WTC11 (cell line): ENCODE results near the gene SPSB3. TPM values are rescaled to one million over a fixed set of nuclear protein-coding genes. Genes with fewer than 3 reads are reported as not detected.

ENCODE experiments used
- ATAC-seq: fragments of 200-7000 bp; cut with Tn5 transposase; 2 replicates; pipeline ENCODE4 v1.10.0; 2021; ENCODE audit warnings: mild to moderate bottlenecking, moderate library complexity
- CTCF ChIA-PET: fragments of 300-600 bp; sonication (Branson Sonifier 250); formaldehyde crosslinking; loops from one replicate; lab custom pipeline; 2021; ENCODE audit warnings: antibody characterized with exemption; lab: Charles Lee
- POLR2A ChIA-PET: fragments of 350-600 bp; sonication (Branson Sonifier 250); formaldehyde crosslinking; loops from one replicate; lab custom pipeline; 2021; ENCODE audit warnings: antibody characterized with exemption; lab: Charles Lee
- DNase-seq: peaks from one replicate; pipeline ENCODE4 v3.0.0; 2021; ENCODE audit warnings: low spot score
- H3K27ac Mint-ChIP-seq: 2 replicates; pipeline ENCODE4 v1.8.0; 2021; ENCODE audit warnings: mixed read lengths
- H3K27me3 Mint-ChIP-seq: 2 replicates; pipeline ENCODE4 v1.8.0; 2021; ENCODE audit warnings: low read depth, mild to moderate bottlenecking, moderate library complexity, mixed read lengths
- H3K36me3 Mint-ChIP-seq: 2 replicates; pipeline ENCODE4 v1.8.0; 2021; ENCODE audit warnings: mixed read lengths
- H3K4me1 Mint-ChIP-seq: 2 replicates; pipeline ENCODE4 v1.8.0; 2022; ENCODE audit warnings: mixed read lengths
- H3K4me3 Mint-ChIP-seq: 2 replicates; pipeline ENCODE4 v1.8.0; 2021; ENCODE audit warnings: mild to moderate bottlenecking, moderate library complexity, mixed read lengths
- H3K9me3 Mint-ChIP-seq: 2 replicates; pipeline ENCODE4 v1.8.0; 2021; ENCODE audit warnings: mixed read lengths
- CREB1 ChIP-seq: sonication (generic); formaldehyde crosslinking; IDR thresholded peaks from 2 replicates; pipeline ENCODE4 v1.8.0; 2023; ENCODE audit warnings: mild to moderate bottlenecking, missing genetic modification reagents
- ELF4 ChIP-seq: sonication (generic); formaldehyde crosslinking; IDR thresholded peaks from 2 replicates; pipeline ENCODE4 v1.8.1; 2022; ENCODE audit warnings: low read depth, mild to moderate bottlenecking, moderate library complexity, missing genetic modification reagents
- EMX1 ChIP-seq: fragments of 250-450 bp; sonication (Bioruptor Pico); IDR thresholded peaks from 2 replicates; pipeline ENCODE4 v1.8.0; 2021; ENCODE audit warnings: mild to moderate bottlenecking
- FOXK1 ChIP-seq: sonication (generic); formaldehyde crosslinking; IDR thresholded peaks from 2 replicates; pipeline ENCODE4 v1.8.0; 2022; ENCODE audit warnings: mild to moderate bottlenecking, moderate library complexity, missing genetic modification reagents
- FOXP1 ChIP-seq: sonication (generic); formaldehyde crosslinking; IDR thresholded peaks from 2 replicates; pipeline ENCODE4 v1.8.0; 2022; ENCODE audit warnings: missing genetic modification reagents, mild to moderate bottlenecking, moderate library complexity, borderline replicate concordance
- GTF2I ChIP-seq: fragments of 250-450 bp; sonication (Bioruptor Pico); conservative IDR thresholded peaks from 2 replicates; pipeline ENCODE4 v1.4.0; 2021; ENCODE audit warnings: mild to moderate bottlenecking
- HMGXB4 ChIP-seq: sonication (generic); formaldehyde crosslinking; IDR thresholded peaks from 2 replicates; pipeline ENCODE4 v1.8.1; 2023; ENCODE audit warnings: mild to moderate bottlenecking, moderate library complexity, missing genetic modification reagents
- IRF1 ChIP-seq: sonication (generic); formaldehyde crosslinking; IDR thresholded peaks from 2 replicates; pipeline ENCODE4 v1.8.0; 2023; ENCODE audit warnings: missing genetic modification reagents
- JAZF1 ChIP-seq: fragments of 250-450 bp; sonication (Bioruptor Pico); IDR thresholded peaks from 2 replicates; pipeline ENCODE4 v1.9.0; 2021; ENCODE audit warnings: moderate library complexity, mild to moderate bottlenecking, inconsistent platforms
- MYBL2 ChIP-seq: sonication (generic); formaldehyde crosslinking; IDR thresholded peaks from 2 replicates; pipeline ENCODE4 v1.8.1; 2023; ENCODE audit warnings: mild to moderate bottlenecking, moderate library complexity, missing genetic modification reagents
- NFE2L1 ChIP-seq: sonication (generic); formaldehyde crosslinking; IDR thresholded peaks from 2 replicates; pipeline ENCODE4 v1.8.1; 2023; ENCODE audit warnings: missing genetic modification reagents
- OVOL2 ChIP-seq: fragments of 250-450 bp; sonication (Bioruptor Pico); IDR thresholded peaks from 2 replicates; pipeline ENCODE4 v1.9.0; 2021; ENCODE audit warnings: mild to moderate bottlenecking, borderline replicate concordance
- PRRX2 ChIP-seq: fragments of 250-450 bp; sonication (Bioruptor Pico); IDR thresholded peaks from 2 replicates; pipeline ENCODE4 v1.8.0; 2021; ENCODE audit warnings: mild to moderate bottlenecking
- RELA ChIP-seq: sonication (generic); formaldehyde crosslinking; IDR thresholded peaks from 2 replicates; pipeline ENCODE4 v1.8.1; 2022; ENCODE audit warnings: missing genetic modification reagents, mild to moderate bottlenecking, borderline replicate concordance
- SMAD3 ChIP-seq: sonication (generic); formaldehyde crosslinking; IDR thresholded peaks from 2 replicates; pipeline ENCODE4 v1.8.0; 2022; ENCODE audit warnings: missing genetic modification reagents, mild to moderate bottlenecking, borderline replicate concordance
- SP1 ChIP-seq: sonication (generic); formaldehyde crosslinking; conservative IDR thresholded peaks from 2 replicates; pipeline ENCODE4 v1.8.1; 2022; ENCODE audit warnings: missing genetic modification reagents
- USF1 ChIP-seq: sonication (generic); formaldehyde crosslinking; IDR thresholded peaks from 2 replicates; pipeline ENCODE4 v1.8.0; 2022; ENCODE audit warnings: mild to moderate bottlenecking, missing genetic modification reagents
- ZNF317 ChIP-seq: sonication (generic); formaldehyde crosslinking; IDR thresholded peaks from 2 replicates; pipeline ENCODE4 v1.8.1; 2023; ENCODE audit warnings: low read depth, mild to moderate bottlenecking, moderate library complexity, missing genetic modification reagents, borderline replicate concordance
- ZNF423 ChIP-seq: fragments of 250-450 bp; sonication (Bioruptor Pico); IDR thresholded peaks from 2 replicates; pipeline ENCODE4 v2.1.2; 2022; ENCODE audit warnings: mild to moderate bottlenecking, moderate library complexity
- ZNF425 ChIP-seq: fragments of 250-450 bp; sonication (Bioruptor Pico); conservative IDR thresholded peaks from 2 replicates; pipeline ENCODE4 v1.9.0; 2021; ENCODE audit warnings: mild to moderate bottlenecking
- total RNA-seq: library from RNA; stranded (reverse); gene quantifications from 3 replicates; pipeline ENCODE4 v1.2.3, GENCODE V29; 2021
- TF ChIP-seq, protein P1 (sequence below): sonication (generic); formaldehyde crosslinking; IDR thresholded peaks from 2 replicates; pipeline ENCODE4 v1.8.0; 2022; ENCODE audit warnings: mild to moderate bottlenecking, missing genetic modification reagents
- TF ChIP-seq, protein P2 (sequence below): fragments of 250-450 bp; sonication (Bioruptor Pico); IDR thresholded peaks from 2 replicates; pipeline ENCODE4 v1.9.0; 2021; ENCODE audit warnings: moderate library complexity, mild to moderate bottlenecking, inconsistent platforms, borderline replicate concordance
- TF ChIP-seq, protein P3 (sequence below): sonication (generic); formaldehyde crosslinking; IDR thresholded peaks from 2 replicates; pipeline ENCODE4 v1.8.1; 2022; ENCODE audit warnings: low read depth, missing genetic modification reagents, borderline replicate concordance
- TF ChIP-seq, protein P4 (sequence below): sonication (generic); formaldehyde crosslinking; IDR thresholded peaks from 2 replicates; pipeline ENCODE4 v1.8.1; 2022; ENCODE audit warnings: low read depth, mild to moderate bottlenecking, moderate library complexity, missing genetic modification reagents, borderline replicate concordance

Gene SPSB3
- total RNA-seq, 1 experiment from 2014 or later = 32.8 TPM

DNA sequence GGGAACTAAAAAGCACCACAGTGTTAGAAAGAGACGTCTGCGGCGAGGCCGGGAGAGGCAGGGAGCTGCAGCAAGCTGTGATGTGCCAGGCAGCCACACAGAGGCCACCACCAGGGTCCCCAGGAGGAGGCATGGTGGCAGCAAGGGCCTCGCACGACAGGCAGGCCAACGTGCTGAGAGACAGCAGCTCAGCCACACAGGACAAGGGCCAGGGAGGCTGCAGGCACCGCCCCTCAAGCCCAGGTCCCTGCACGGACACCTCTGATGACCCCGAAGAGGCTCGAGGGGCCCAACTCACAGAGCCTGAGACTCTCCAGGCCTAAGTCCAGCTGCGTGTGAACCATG is 38.5 kb upstream of the SPSB3 start (continued):
- TF ChIP-seq, protein P1, sequence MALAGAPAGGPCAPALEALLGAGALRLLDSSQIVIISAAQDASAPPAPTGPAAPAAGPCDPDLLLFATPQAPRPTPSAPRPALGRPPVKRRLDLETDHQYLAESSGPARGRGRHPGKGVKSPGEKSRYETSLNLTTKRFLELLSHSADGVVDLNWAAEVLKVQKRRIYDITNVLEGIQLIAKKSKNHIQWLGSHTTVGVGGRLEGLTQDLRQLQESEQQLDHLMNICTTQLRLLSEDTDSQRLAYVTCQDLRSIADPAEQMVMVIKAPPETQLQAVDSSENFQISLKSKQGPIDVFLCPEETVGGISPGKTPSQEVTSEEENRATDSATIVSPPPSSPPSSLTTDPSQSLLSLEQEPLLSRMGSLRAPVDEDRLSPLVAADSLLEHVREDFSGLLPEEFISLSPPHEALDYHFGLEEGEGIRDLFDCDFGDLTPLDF = no peak
- TF ChIP-seq, protein P2, sequence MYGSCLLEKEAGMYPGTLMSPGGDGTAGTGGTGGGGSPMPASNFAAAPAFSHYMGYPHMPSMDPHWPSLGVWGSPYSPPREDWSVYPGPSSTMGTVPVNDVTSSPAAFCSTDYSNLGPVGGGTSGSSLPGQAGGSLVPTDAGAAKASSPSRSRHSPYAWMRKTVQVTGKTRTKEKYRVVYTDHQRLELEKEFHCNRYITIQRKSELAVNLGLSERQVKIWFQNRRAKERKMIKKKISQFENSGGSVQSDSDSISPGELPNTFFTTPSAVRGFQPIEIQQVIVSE (CRISPR knock-in tag) = no peak
- TF ChIP-seq RELA (CRISPR knock-in tag) (no peak), USF1 (no peak), SMAD3 (CRISPR knock-in tag) (no peak), FOXP1 (CRISPR knock-in tag) (no peak), MYBL2 (CRISPR knock-in tag) (no peak), ZNF423 (no peak)
- TF ChIP-seq, protein P3, sequence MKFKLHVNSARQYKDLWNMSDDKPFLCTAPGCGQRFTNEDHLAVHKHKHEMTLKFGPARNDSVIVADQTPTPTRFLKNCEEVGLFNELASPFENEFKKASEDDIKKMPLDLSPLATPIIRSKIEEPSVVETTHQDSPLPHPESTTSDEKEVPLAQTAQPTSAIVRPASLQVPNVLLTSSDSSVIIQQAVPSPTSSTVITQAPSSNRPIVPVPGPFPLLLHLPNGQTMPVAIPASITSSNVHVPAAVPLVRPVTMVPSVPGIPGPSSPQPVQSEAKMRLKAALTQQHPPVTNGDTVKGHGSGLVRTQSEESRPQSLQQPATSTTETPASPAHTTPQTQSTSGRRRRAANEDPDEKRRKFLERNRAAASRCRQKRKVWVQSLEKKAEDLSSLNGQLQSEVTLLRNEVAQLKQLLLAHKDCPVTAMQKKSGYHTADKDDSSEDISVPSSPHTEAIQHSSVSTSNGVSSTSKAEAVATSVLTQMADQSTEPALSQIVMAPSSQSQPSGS (CRISPR knock-in tag) = no peak
- TF ChIP-seq, all 79 proteins: peak for 0

- Mint-ChIP-seq H3K36me3 (peaks cover 3% of the 10 kb centered on the region), H3K9me3 (no peaks in the 10 kb centered on the region), H3K4me3 (no peak overlapping the region), H3K27me3 (no peaks in the 10 kb centered on the region), H3K27ac (no peak overlapping the region)
- no peak for DNase-seq
- ChIA-PET CTCF (no interaction called here), POLR2A (no interaction called here)
- no peak for ATAC-seq
- TF ChIP-seq ZNF317 (CRISPR knock-in tag) (no peak), SP1 (no peak), ZNF425 (CRISPR knock-in tag) (no peak), FOXK1 (CRISPR knock-in tag) (no peak), NFE2L1 (no peak), PRRX2 (CRISPR knock-in tag) (no peak)
- TF ChIP-seq, all 79 proteins: peak for 0
- 0 out of 2 replicates have a peak, but pooled peaks cover 4% of the 10 kb centered on the region for H3K4me1 Mint-ChIP-seq
Observed at GRCh38 chr16:1820096-1820945, 38.0 kb upstream of the SPSB3 start.

GRCh38 chr16:1819611-1820010 is 37.2 kb upstream of the SPSB3 start:
- ATAC-seq = no peak
- no peak for DNase-seq
- Mint-ChIP-seq H3K4me3 (no peak overlapping the region), H3K27ac (peak overlapping the region; percentile 65; the same call in 1 of the 2 replicates), H3K27me3 (no peaks in the 10 kb centered on the region), H3K9me3 (no peaks in the 10 kb centered on the region), H3K36me3 (peaks cover 6% of the 10 kb centered on the region), H3K4me1 (0 out of 2 replicates have a peak, but pooled peaks cover 4% of the 10 kb centered on the region)
- POLR2A ChIA-PET = no interaction called here
- CTCF ChIA-PET = no interaction called here
- TF ChIP-seq JAZF1 (CRISPR knock-in tag) (no peak), EMX1 (CRISPR knock-in tag) (no peak), OVOL2 (CRISPR knock-in tag) (no peak), SMAD3 (CRISPR knock-in tag) (no peak), HMGXB4 (CRISPR knock-in tag) (no peak), GTF2I (CRISPR knock-in tag) (no peak), CREB1 (CRISPR knock-in tag) (no peak), ELF4 (CRISPR knock-in tag) (no peak), SP1 (no peak), IRF1 (CRISPR knock-in tag) (no peak)
- TF ChIP-seq, protein P4, sequence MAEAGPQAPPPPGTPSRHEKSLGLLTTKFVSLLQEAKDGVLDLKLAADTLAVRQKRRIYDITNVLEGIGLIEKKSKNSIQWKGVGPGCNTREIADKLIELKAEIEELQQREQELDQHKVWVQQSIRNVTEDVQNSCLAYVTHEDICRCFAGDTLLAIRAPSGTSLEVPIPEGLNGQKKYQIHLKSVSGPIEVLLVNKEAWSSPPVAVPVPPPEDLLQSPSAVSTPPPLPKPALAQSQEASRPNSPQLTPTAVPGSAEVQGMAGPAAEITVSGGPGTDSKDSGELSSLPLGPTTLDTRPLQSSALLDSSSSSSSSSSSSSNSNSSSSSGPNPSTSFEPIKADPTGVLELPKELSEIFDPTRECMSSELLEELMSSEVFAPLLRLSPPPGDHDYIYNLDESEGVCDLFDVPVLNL = no peak
